ENCODE measurements around the gene FHIT. TPM values are rescaled to one million over a fixed set of nuclear protein-coding genes. Genes with fewer than 3 reads are reported as not detected.

FHIT gene
- total RNA-seq, 1 donor from 2014 or later: 5.7 TPM

DNA sequence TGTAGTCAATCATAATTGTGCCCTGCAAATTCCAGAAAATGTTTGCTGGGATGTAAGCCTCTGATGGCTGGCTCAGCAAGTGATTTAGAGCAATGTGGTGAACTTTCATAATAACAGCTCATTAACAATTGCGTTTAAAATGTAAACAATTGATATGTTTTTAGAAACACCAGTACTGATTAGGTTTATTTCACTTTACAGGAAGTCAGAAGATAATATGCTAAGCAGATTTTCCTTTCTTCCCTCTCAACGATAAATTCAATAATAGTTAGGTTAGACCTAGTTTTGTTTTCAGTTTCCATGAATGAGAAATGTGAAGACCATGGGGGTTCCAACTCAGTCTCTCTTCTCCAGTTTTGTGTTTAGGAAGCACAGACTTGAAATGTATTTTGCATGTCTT is 71.0 kb downstream of the FHIT start:
- H3K4me3 Mint-ChIP-seq: no peak overlapping the region
- no peak overlapping the region for H3K27ac Mint-ChIP-seq
- no peaks in the 10 kb centered on the region for H3K27me3 Mint-ChIP-seq (ENCODE audit: insufficient read depth, low read depth)

DNA sequence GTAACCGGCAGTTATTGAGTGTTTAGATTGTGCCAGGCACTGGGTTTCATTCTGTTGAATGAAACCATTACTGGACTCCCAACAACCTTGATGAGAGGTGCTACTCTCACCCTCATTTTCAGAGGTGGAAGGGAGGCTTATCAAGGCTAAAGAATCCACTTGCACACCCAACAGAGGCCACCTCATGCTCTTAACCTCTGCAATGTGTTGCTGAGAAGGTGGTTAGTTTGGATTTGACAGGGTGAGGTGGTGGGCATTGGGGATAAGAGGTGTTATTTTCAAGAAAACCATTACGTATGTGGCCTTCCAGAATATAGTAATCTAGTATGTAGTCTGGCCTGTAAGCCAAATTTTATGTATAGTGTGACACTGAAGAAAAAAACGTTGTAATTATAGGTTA is 73.1 kb downstream of the FHIT start:
- no peak overlapping the region for H3K4me3 ChIP-seq
- no peaks in the 10 kb centered on the region for H3K4me1 ChIP-seq
- no peaks in the 10 kb centered on the region for H4K20me1 ChIP-seq (ENCODE audit: low read depth)
- TF ChIP-seq, protein P1, sequence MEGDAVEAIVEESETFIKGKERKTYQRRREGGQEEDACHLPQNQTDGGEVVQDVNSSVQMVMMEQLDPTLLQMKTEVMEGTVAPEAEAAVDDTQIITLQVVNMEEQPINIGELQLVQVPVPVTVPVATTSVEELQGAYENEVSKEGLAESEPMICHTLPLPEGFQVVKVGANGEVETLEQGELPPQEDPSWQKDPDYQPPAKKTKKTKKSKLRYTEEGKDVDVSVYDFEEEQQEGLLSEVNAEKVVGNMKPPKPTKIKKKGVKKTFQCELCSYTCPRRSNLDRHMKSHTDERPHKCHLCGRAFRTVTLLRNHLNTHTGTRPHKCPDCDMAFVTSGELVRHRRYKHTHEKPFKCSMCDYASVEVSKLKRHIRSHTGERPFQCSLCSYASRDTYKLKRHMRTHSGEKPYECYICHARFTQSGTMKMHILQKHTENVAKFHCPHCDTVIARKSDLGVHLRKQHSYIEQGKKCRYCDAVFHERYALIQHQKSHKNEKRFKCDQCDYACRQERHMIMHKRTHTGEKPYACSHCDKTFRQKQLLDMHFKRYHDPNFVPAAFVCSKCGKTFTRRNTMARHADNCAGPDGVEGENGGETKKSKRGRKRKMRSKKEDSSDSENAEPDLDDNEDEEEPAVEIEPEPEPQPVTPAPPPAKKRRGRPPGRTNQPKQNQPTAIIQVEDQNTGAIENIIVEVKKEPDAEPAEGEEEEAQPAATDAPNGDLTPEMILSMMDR (IDR thresholded peaks at IDR 0.05): no peak
- TF ChIP-seq EZH2 (IDR thresholded peaks at IDR 0.05): no peak
- H3K27me3 ChIP-seq: no peaks in the 10 kb centered on the region
- H2AFZ ChIP-seq (replicated peaks): no peak overlapping the region
- H3K9ac ChIP-seq: no peak overlapping the region
- H3K36me3 ChIP-seq: no peaks in the 10 kb centered on the region
- H3K27ac ChIP-seq: no peak overlapping the region
- Mint-ChIP-seq H3K36me3 (peaks cover 7% of the 10 kb centered on the region), H3K4me3 (no peak overlapping the region), H3K27ac (no peak overlapping the region), H3K27me3 (ENCODE audit: insufficient read depth, low read depth) (no peaks in the 10 kb centered on the region), H3K4me1 (peaks cover 10% of the 10 kb centered on the region), H3K9me3 (peaks cover 8% of the 10 kb centered on the region)
- H3K4me2 ChIP-seq: no peak overlapping the region
- H3K9me3 ChIP-seq (ENCODE audit: low read depth): no peaks in the 10 kb centered on the region
- no peaks in the 10 kb centered on the region for H3K79me2 ChIP-seq (ENCODE audit: low read depth)
- no peak for DNase-seq (ENCODE audit: low spot score)
- no peaks in the 10 kb centered on the region for H3F3A ChIP-seq (ENCODE audit: low read depth)

More for the DNA sequence above, 71.0 kb downstream of the FHIT start:
- Mint-ChIP-seq H3K4me1 (peaks cover 17% of the 10 kb centered on the region), H3K36me3 (peaks cover 7% of the 10 kb centered on the region), H3K9me3 (peaks cover 8% of the 10 kb centered on the region)
- Histone ChIP-seq H2AFZ (replicated peaks) (no peak overlapping the region), H3K9ac (no peak overlapping the region), H3K36me3 (no peaks in the 10 kb centered on the region), H3K4me2 (no peak overlapping the region), H3K79me2 (ENCODE audit: low read depth) (no peaks in the 10 kb centered on the region), H3K27me3 (no peaks in the 10 kb centered on the region), H4K20me1 (ENCODE audit: low read depth) (no peaks in the 10 kb centered on the region), H3F3A (ENCODE audit: low read depth) (no peaks in the 10 kb centered on the region), H3K27ac (no peak overlapping the region), H3K9me3 (ENCODE audit: low read depth) (no peaks in the 10 kb centered on the region), H3K4me3 (no peak overlapping the region), H3K4me1 (peaks cover 3% of the 10 kb centered on the region)
- DNase-seq (ENCODE audit: low spot score): no peak
- TF ChIP-seq, protein P1 (IDR thresholded peaks at IDR 0.05): no peak
- no peak for TF ChIP-seq EZH2 (IDR thresholded peaks at IDR 0.05)
- TF ChIP-seq EZH2phosphoT487 (IDR thresholded peaks at IDR 0.05): no peak

DNA sequence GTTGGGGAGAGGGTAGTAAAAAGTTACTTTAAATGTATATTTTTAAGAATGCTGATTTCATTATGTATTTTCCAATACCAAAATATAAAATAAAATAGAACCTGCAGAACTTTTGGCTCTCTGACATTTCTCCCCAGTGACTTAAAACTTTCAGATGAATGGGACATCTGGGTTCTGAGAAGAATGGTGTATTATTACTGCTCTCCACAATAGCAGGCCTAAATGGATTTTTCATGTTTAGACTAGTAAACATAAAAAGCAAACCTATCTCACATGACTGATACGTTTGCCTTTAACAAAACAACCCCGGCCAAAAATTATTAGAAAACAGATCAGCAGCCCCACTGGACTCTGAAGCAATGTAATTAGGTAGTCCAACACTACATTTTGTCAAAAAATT is 73.8 kb downstream of the FHIT start:
- no peaks in the 10 kb centered on the region for H3K9me3 ChIP-seq (ENCODE audit: low read depth)
- Mint-ChIP-seq H3K27ac (no peak overlapping the region), H3K36me3 (peaks cover 7% of the 10 kb centered on the region), H3K4me1 (peaks cover 13% of the 10 kb centered on the region), H3K4me3 (no peak overlapping the region), H3K9me3 (peaks cover 8% of the 10 kb centered on the region), H3K27me3 (ENCODE audit: insufficient read depth, low read depth) (peaks cover 2% of the 10 kb centered on the region)
- H3K36me3 ChIP-seq: no peaks in the 10 kb centered on the region
- no peak overlapping the region for H2AFZ ChIP-seq (replicated peaks)
- H3K4me2 ChIP-seq: no peak overlapping the region
- H3K79me2 ChIP-seq (ENCODE audit: low read depth): no peaks in the 10 kb centered on the region
- H3K27me3 ChIP-seq: no peaks in the 10 kb centered on the region
- H3K4me3 ChIP-seq: no peak overlapping the region
- no peaks in the 10 kb centered on the region for H3K4me1 ChIP-seq
- DNase-seq (ENCODE audit: low spot score): no peak
- H3K9ac ChIP-seq: no peak overlapping the region
- TF ChIP-seq EZH2 (IDR thresholded peaks at IDR 0.05) (no peak), EZH2phosphoT487 (IDR thresholded peaks at IDR 0.05) (no peak)
- TF ChIP-seq, protein P1 (IDR thresholded peaks at IDR 0.05): no peak
- no peaks in the 10 kb centered on the region for H3F3A ChIP-seq (ENCODE audit: low read depth)
- no peaks in the 10 kb centered on the region for H4K20me1 ChIP-seq (ENCODE audit: low read depth)
- no peak overlapping the region for H3K27ac ChIP-seq

All from neural progenitor cell (in vitro differentiated cells).